Activated T-helper 2 cell treated with anti-CD3 and anti-CD28 coated beads, Interferon-gamma antibody, Interleukin-2, Interleukin-4, amounts not matched to agents 10 μg/mL and 5 μg/mL and 100 μg/mL, durations not matched to agents 14 hours and 24 hours and 36 hours (primary cell): ENCODE measurements around the gene HOXB5. TPM values are rescaled to one million over a fixed set of nuclear protein-coding genes. Genes with fewer than 3 reads are reported as not detected.

Experiments used
- DNase-seq: peaks from one replicate; pipeline ENCODE4 v3.0.0; 2021; ENCODE audit warnings: low spot score
- H3K27ac Mint-ChIP-seq: one replicate; pipeline ENCODE4 v1.8.0; 2021; ENCODE audit warnings: mixed read lengths
- H3K27me3 Mint-ChIP-seq: one replicate; pipeline ENCODE4 v1.8.0; 2021; ENCODE audit warnings: low read depth, mixed read lengths
- H3K36me3 Mint-ChIP-seq: one replicate; pipeline ENCODE4 v1.8.0; 2021; ENCODE audit warnings: low read depth, mixed read lengths
- H3K4me1 Mint-ChIP-seq: one replicate; pipeline ENCODE4 v1.8.0; 2021; ENCODE audit warnings: low read depth, mixed read lengths
- H3K4me3 Mint-ChIP-seq: one replicate; pipeline ENCODE4 v1.8.0; 2021; ENCODE audit warnings: low read depth, mild to moderate bottlenecking, moderate library complexity, mixed read lengths
- H3K9me3 Mint-ChIP-seq: one replicate; pipeline ENCODE4 v1.8.0; 2021; ENCODE audit warnings: mixed read lengths
- intact Hi-C: fragments of 100-400 bp; cut with micrococcal nuclease; formaldehyde crosslinking; loops from one replicate; pipeline ENCODE4 v1.15.1; 2023
- total RNA-seq: library from RNA; stranded (reverse); gene quantifications from 2 replicates; pipeline ENCODE4 v1.2.3, GENCODE V29; 2022

The HOXB5 gene
- total RNA-seq, 1 donor from 2014 or later, result not detected

DNA sequence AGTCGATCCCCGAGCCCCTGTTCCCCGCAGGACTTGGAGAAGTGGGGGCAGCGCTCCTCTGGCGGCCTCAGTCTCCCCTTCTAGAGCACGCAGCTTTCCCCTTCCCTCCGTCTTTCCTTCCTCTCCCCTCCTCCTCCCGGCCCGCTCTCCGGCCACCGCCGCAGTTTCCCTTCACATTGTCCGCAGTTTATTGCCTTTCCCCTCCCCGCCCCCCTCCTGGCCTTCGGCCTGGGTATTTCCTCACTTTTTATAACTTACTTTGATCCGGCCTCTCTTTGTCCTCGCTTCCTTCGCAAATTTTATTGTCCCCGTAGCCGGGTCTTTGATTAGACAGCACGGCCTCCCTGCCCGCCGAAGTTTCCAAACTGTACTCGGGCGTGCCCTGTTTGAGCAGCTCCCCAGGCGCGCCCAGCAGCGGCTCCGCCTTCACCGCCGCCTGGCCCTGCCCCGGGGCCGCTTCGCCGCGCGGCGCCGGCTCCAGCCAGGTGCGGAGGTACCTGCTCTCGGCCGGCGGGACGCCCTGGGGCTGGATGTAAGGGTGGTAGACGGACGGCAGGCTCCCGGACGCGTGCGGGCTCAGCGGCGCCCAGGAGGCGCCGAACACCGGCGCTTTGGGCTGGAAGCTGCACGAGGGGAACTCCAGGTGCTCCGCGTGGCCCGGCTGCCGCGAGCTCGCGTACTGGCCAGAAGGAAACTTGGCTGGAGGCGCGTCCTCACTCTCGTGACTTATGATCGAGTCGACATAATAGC lies 32.1 kb upstream of the HOXB5 start:
- peaks cover 81% of the 10 kb centered on the region for H3K27me3 Mint-ChIP-seq
- no peaks in the 10 kb centered on the region for H3K9me3 Mint-ChIP-seq
- H3K36me3 Mint-ChIP-seq, result no peaks in the 10 kb centered on the region
- intact Hi-C loops, result loop anchor here (10.0 kb wide), 1 partner anchor 869 kb away; the partner anchor contains the start of gene NGFR
- peaks cover 12% of the 10 kb centered on the region for H3K4me1 Mint-ChIP-seq
- H3K27ac Mint-ChIP-seq, result no peak overlapping the region
- no peak for DNase-seq
- peak overlapping the region; percentile 82 for H3K4me3 Mint-ChIP-seq

DNA sequence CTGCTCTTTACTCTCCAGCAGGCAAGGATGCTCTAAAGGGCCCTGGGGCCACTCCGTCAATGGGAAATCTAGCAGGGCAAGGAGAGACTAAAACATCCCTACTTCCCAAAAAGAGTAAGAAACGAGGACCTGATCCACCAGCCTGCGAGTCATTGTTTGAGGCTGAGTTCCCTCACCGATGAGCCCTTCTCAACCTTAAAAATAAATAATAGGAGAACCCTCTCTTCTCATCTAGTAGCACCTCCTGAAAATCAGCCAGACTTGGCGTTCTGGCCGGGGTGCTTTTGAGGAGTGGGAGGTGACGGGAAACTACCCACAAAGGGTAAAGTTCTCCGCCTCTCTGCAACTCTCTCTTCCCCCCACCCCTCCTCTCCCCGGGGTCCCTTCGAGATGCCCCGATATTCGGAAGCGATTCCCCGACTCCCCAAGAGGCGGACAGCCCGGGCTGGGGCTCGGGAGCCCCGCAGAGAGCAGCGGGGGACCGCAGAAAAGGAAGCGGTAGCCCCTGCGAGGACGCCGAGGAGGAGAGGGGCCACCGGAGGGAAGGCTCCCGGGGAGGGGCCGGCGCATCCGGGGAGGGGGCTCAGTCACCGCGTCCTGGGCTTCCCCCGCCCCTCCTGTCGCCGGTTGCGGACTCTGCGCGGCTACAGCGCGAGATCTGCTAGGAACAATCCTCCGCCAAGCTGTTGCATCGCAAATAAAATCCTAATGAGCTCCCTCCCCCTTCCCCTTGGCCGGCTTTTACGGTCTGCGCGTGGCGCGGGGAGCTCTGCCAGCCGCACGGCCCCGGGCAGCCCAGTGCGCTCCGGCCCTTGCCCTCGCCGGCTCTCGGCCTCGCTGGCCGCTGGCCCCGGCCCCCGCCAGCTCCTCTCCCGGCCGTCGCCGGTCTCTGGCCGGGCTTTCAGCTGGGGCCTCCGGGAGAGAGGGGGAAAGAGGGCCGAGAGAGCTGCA lies 31.2 kb upstream of the HOXB5 start:
- Mint-ChIP-seq H3K27ac (no peak overlapping the region), H3K4me3 (peak overlapping the region; percentile 3), H3K4me1 (peaks cover 12% of the 10 kb centered on the region), H3K27me3 (peaks cover 80% of the 10 kb centered on the region), H3K36me3 (no peaks in the 10 kb centered on the region), H3K9me3 (no peaks in the 10 kb centered on the region)
- intact Hi-C loops, result loop anchor here (10.0 kb wide), 1 partner anchor 870 kb away; the partner anchor contains the start of gene NGFR
- DNase-seq, result no peak

DNA sequence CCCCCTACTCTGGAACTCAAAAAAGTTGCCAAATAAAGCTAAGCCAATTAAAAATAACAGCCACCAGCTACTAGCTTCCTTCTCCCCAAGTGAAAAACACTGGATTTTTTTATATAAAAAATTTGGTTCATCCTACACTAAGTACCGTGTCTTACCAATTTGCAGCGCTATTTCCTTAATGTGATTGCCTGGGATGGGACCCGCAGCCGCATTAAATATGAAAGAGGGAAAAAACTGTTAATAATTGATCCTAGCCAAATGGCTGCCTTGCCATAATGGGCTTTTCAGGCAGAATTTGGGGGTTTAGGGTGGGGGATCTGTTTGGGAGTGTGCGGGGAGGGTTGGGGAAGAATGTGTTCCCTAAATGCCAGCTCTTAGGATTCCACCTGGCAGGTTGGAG lies 30.5 kb upstream of the HOXB5 start:
- no peak for DNase-seq
- Mint-ChIP-seq H3K36me3 (no peaks in the 10 kb centered on the region), H3K4me1 (peaks cover 14% of the 10 kb centered on the region), H3K9me3 (no peaks in the 10 kb centered on the region), H3K27me3 (peaks cover 79% of the 10 kb centered on the region), H3K4me3 (no peak overlapping the region), H3K27ac (no peak overlapping the region)
- intact Hi-C loops, result loop anchor here (10.0 kb wide), 1 partner anchor 871 kb away; the partner anchor contains the start of gene NGFR

DNA sequence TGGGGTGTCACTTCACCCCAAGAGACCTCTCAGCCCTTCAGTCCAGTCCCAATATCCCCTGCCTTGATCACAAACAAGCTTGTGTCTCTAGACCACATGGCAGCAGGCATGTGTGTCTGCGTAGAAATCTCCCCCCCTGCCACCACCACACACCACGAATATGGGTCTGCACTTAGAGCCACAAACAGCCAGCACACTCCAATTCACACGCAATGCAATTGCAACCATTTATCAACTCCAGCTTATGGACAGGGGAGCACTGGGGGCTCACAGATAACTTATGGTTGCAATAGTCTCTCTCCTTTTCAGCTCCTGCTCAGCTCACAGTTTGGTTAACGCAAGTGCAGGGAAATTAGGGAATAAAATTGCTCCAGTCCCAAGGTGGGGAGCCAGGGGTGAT lies 30.0 kb upstream of the HOXB5 start:
- H3K4me1 Mint-ChIP-seq, result peaks cover 16% of the 10 kb centered on the region
- H3K27ac Mint-ChIP-seq, result no peak overlapping the region
- no peak overlapping the region for H3K4me3 Mint-ChIP-seq
- peaks cover 79% of the 10 kb centered on the region for H3K27me3 Mint-ChIP-seq
- no peaks in the 10 kb centered on the region for H3K36me3 Mint-ChIP-seq
- H3K9me3 Mint-ChIP-seq, result no peaks in the 10 kb centered on the region
- no peak for DNase-seq
- intact Hi-C loops, result loop anchor here (10.0 kb wide), 1 partner anchor 871 kb away; the partner anchor contains the start of gene NGFR

DNA sequence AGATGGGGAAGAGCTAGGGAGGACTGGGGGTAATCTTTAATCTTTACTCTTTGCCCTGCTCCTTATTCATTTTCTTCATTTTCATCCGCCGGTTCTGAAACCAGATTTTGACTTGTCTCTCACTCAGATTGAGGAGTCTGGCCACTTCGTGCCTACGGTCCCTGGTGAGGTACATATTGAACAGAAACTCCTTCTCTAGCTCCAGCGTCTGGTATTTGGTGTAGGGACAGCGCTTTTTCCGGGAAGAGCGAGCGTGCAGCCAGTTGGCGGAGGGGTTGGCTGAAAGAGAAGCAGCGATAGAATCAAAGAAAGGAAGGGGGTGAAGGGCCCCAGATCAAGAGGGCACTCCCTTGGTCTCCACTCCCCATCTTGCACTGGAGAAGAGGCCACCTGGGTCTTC lies 29.3 kb upstream of the HOXB5 start:
- no peaks in the 10 kb centered on the region for H3K36me3 Mint-ChIP-seq
- intact Hi-C loops, result loop anchor here (10.0 kb wide), 1 partner anchor 872 kb away; the partner anchor contains the start of gene NGFR
- H3K27ac Mint-ChIP-seq, result no peak overlapping the region
- DNase-seq, result no peak
- no peaks in the 10 kb centered on the region for H3K9me3 Mint-ChIP-seq
- H3K4me3 Mint-ChIP-seq, result no peak overlapping the region
- H3K4me1 Mint-ChIP-seq, result peaks cover 20% of the 10 kb centered on the region
- H3K27me3 Mint-ChIP-seq, result peaks cover 77% of the 10 kb centered on the region

DNA sequence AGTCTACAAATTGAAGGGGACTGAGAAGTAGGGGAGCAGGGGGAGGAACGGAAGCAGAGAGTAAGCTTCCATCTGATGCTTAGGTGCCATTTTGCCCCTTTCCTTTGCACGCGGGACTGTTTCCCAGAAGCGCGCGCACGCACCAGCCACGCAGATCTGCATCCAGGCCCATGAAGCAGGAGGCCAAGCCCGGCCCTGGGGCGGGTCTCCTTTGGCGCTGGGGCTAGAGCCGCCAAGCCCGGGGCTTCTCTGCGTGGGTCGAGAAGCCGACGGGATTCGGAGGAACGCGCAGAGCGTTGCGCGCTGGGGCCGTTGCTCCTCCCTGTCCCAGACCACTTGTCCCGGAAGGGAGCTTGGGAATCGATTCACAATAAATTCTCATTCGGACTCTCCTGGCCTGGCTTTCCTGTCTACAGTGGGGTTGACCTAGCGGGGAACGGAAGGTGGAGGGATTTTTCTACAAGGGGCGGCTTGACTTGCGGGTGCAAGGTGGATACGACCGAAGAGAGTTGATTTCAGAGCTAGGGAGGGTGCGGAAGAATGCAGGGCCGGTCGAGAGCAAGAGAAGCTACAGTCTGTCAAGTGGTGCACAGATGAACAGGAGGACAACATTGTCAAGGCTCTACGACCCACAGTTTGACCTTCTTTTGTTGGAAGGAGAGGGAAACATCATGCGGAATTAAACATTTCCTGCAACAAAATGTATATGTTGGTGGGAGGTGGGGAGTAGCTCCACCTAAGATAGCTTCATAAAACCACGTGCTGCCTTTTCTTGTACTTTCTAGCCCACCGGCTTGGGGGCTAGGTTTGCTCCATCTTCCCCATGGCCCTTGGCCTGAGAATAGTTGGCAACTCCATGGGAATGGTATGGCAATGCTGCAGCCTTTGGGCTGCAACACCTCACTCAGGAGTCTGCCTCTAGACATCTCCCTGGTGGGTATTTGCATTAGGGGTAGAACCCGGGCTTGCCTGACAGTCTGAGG lies 28.1 kb upstream of the HOXB5 start:
- H3K27me3 Mint-ChIP-seq, result peaks cover 79% of the 10 kb centered on the region
- DNase-seq, result no peak
- H3K27ac Mint-ChIP-seq, result no peak overlapping the region
- intact Hi-C loops, result loop anchor here (10.0 kb wide), 1 partner anchor 873 kb away; the partner anchor contains the start of gene NGFR
- H3K36me3 Mint-ChIP-seq, result no peaks in the 10 kb centered on the region
- no peak overlapping the region for H3K4me3 Mint-ChIP-seq
- H3K4me1 Mint-ChIP-seq, result peaks cover 23% of the 10 kb centered on the region
- no peaks in the 10 kb centered on the region for H3K9me3 Mint-ChIP-seq

DNA sequence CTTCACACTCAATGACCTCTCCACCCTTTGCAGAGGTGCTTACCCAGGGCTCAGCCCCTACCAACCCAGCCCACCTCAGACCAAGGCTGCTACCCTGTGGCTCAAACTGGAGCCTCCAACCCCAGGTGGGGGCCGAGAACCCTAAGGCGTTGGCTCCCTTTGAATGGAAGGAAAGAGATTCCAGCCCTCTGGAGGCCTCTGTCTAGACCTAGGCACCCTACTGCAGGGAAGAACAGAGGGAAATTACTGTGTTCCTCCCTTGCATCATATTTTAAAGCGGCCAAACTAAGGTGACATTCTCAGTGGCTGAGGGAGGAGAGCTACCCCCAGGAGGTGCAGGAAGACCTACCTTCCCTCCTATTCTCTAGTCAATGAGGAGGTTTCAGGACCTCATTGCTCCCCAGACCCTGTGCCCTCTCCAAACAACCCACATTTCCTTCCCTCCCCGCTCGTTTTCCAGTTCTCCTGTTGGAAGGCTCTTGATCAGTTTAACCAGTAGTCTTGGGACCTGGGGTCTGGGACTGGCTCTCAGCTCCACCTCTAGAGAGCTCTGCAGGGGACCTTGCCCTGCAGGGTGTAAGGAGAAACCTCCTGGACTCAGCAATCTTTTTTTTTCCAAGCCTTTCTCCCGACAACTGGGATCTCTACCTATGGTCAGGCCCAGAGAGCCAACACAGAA lies 27.0 kb upstream of the HOXB5 start:
- no peak for DNase-seq
- no peaks in the 10 kb centered on the region for H3K9me3 Mint-ChIP-seq
- peaks cover 85% of the 10 kb centered on the region for H3K27me3 Mint-ChIP-seq
- H3K4me1 Mint-ChIP-seq, result peaks cover 20% of the 10 kb centered on the region
- intact Hi-C loops, result loop anchor here (10.0 kb wide), 1 partner anchor 874 kb away; the partner anchor contains the start of gene NGFR
- H3K36me3 Mint-ChIP-seq, result no peaks in the 10 kb centered on the region
- no peak overlapping the region for H3K27ac Mint-ChIP-seq
- H3K4me3 Mint-ChIP-seq, result no peak overlapping the region

DNA sequence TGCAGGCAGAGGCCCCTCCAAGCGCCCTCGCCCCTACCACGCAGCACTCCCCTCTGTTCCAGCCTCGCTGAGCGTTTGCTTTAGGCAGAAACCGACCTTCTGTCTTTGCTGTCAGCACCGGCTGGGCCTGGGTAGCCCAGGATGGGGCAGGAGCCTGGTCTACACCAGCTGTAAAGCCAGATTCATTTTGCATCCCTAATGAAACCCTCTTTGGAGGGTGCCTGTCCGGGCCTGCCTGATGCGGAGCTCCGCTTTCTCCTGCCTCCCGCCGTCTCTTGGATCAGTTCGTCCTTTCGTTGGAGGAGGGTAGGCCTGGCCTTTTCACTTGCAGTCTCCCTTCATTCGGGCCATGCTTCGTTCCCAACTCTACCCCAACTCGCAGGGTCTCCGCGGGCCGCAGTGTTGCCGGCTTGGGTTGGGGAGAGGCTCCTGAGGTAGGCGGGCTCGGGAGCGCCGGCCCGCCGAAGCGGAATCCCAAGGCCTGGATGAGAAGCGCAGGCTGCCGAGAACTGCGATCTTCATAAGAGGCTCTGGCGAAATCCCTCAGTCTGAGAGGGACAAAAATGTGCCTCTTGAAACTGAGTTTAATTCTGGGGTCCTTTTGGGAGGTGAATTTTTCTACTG lies 26.4 kb upstream of the HOXB5 start:
- no peak for DNase-seq
- H3K9me3 Mint-ChIP-seq, result no peaks in the 10 kb centered on the region

GRCh38 chr17:48618256-48618896 lies 24.8 kb upstream of the HOXB5 start:
- no peak overlapping the region for H3K4me3 Mint-ChIP-seq
- peaks cover 87% of the 10 kb centered on the region for H3K27me3 Mint-ChIP-seq
- H3K9me3 Mint-ChIP-seq, result no peaks in the 10 kb centered on the region
- peak overlapping the region; percentile 14 for H3K27ac Mint-ChIP-seq
- H3K36me3 Mint-ChIP-seq, result no peaks in the 10 kb centered on the region
- intact Hi-C loops, result loop anchor here (1.0 to 10.0 kb wide), 3 partner anchors 21 to 1346 kb away; partner anchors contain the start of gene DLX4
- peak; percentile 77 for DNase-seq
- peaks cover 27% of the 10 kb centered on the region for H3K4me1 Mint-ChIP-seq

More for the DNA sequence above, 26.4 kb upstream of the HOXB5 start:
- H3K4me3 Mint-ChIP-seq, result no peak overlapping the region
- intact Hi-C loops, result loop anchor here (10.0 kb wide), 2 partner anchors 875 to 1345 kb away; partner anchors contain the start of genes DLX4 and NGFR
- no peak overlapping the region for H3K27ac Mint-ChIP-seq
- peaks cover 23% of the 10 kb centered on the region for H3K4me1 Mint-ChIP-seq
- H3K27me3 Mint-ChIP-seq, result peaks cover 88% of the 10 kb centered on the region
- H3K36me3 Mint-ChIP-seq, result no peaks in the 10 kb centered on the region

DNA sequence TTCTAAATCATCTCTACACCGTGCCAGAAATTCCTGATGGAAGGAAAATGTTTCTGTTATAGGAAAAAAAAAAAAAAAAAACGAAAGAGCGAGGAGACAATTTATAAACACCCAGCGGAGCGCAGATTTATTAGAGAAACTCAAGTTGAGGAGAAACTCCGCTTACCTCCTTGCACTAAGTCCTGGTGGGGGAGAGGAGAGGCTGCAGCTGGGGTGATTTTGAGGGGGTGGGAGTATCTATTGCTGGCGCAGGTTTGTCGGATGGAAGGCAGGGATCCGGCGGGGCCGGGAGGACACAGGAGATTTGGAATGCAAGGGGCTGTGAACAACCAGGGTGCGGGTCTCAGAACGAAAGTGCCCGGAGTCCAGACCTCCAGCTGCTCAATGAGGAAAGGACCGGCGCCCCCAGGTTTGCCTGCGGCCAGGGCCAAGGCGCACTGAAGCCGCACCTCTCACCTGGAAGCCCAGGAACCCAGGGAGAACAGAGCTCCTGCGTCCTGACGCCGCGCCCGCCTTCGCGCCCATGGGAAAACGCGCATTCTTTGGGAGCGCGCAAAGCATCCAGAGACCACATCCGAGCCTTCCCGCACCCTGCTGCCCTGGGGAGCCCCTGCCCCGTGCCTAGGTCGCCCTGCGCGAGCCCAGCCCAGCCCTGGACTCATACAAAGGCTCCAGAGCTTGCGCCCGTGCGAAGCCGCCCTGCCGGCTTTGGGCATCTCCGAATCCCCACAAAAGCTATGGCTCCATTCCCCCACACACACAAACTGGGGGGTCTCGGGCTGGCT lies 24.1 kb upstream of the HOXB5 start:
- Mint-ChIP-seq H3K27me3 (peaks cover 85% of the 10 kb centered on the region), H3K9me3 (no peaks in the 10 kb centered on the region), H3K4me1 (peaks cover 29% of the 10 kb centered on the region), H3K36me3 (no peaks in the 10 kb centered on the region), H3K4me3 (no peak overlapping the region), H3K27ac (no peak overlapping the region)
- no peak for DNase-seq
- intact Hi-C loops, result loop anchor here (1.0 to 10.0 kb wide), 3 partner anchors 20 to 1347 kb away; partner anchors contain the start of gene DLX4
